ENCODE measurements around the gene ISY1. TPM values are rescaled to one million over a fixed set of nuclear protein-coding genes. Genes with fewer than 3 reads are reported as not detected.
"Not testable (repeated sequence)": the region's sequence is repeated elsewhere in the genome, so short reads cannot be mapped to it uniquely, and the experiment has no call there.

The ISY1 gene
- total RNA-seq, 1 experiment from 2014 or later: 36.3 TPM

GRCh38 chr3:129128357-129129155 is 32.3 kb downstream of the ISY1 start:
- in situ Hi-C loops (cut with HindIII; ENCODE audit: low pct_unique_long_range_greater_than_20kb, low sequenced_read_pairs): loop anchor here (10.0 kb wide), 1 partner anchor 134 kb away; the partner anchor contains the start of gene CFAP92
- DNase-seq (ENCODE audit: low read depth, low spot score): no peak

DNA sequence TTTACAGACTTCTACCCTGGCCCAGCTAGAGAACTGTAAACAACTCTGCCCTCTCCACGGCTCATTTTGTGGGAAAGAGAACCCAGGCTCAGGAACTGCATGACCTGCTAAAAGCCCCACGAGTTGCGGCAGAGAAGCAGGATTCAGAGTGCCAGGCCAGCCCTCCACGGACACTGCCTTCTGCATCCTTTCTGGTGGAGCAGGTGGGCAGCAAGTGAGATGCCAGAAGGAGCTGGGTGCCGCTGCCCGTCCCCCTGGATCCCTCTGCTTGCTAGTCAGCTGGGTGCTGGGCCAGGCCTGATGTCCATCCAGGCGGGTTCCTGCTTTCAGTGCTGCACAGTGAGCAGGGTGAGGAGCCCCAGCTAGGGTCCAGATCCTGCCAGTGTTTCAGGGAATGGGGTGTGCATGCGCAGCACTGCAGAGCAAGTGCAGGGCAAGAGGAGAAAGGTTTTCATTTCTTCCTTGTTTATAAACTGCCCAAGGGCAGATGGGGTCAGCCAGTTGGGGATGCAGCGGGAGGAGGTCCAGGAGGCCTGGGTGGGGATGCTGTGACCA is 34.1 kb downstream of the ISY1 start:
- no peak for DNase-seq (ENCODE audit: low read depth, low spot score)
- in situ Hi-C loops (cut with HindIII; ENCODE audit: low pct_unique_long_range_greater_than_20kb, low sequenced_read_pairs): loop anchor here (10.0 kb wide), 1 partner anchor 132 kb away; the partner anchor contains the start of gene CFAP92

DNA sequence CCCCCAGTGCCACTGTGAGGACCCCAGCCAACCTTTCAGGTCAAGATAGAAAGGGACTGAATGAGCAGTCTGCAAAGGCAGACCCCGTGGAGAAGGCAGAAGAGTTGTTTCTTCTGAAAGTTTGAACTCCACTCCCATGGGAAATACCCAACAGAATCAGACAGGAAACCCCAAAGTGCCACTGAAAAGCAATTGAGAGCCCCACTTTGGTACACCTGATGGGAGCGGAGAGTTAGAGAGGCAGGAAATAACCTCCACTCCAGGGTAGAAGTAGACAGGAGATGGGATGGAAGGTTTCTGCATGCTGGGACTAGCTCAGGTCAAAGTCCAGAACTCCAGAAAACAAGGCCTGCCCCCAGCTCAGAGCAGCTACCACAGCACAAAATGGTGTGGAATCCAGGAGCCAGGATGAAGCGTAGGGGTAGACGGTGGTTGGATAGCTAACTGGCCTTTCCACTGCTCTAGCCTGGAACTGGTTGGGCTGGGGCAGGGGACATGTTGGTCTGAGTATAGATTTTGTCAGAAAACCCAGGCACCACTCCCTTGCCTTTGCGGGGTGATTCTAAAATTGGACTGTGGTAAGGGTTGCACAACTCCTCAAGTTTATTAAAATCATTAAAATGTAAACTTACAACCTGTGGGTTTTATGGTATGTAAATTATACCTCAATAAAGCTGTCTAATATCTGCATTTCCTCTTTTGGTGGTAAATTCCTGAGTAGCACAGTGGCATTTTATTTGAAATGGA is 37.4 kb downstream of the ISY1 start:
- in situ Hi-C loops (cut with HindIII; ENCODE audit: low pct_unique_long_range_greater_than_20kb, low sequenced_read_pairs): loop anchor here (10.0 kb wide), 1 partner anchor 129 kb away; the partner anchor contains the start of gene CFAP92
- no peak for DNase-seq (ENCODE audit: low read depth, low spot score)

GRCh38 chr3:129122412-129123011 is 38.4 kb downstream of the ISY1 start:
- in situ Hi-C loops (cut with HindIII; ENCODE audit: low pct_unique_long_range_greater_than_20kb, low sequenced_read_pairs): loop anchor here (10.0 kb wide), 1 partner anchor 128 kb away; the partner anchor contains the start of gene CFAP92
- no peak for DNase-seq (ENCODE audit: low read depth, low spot score)

GRCh38 chr3:129121792-129122411 is 39.0 kb downstream of the ISY1 start, which contains the start of gene RAB43:
RAB43 (minus strand) TSS chr3:129121804; CDS start chr3:129121489, 315 bp downstream.
- in situ Hi-C loops (cut with HindIII; ENCODE audit: low pct_unique_long_range_greater_than_20kb, low sequenced_read_pairs): loop anchor here (10.0 kb wide), 1 partner anchor 127 kb away; the partner anchor contains the start of gene CFAP92
- peak; percentile 84 for DNase-seq (ENCODE audit: low read depth, low spot score)

- in situ Hi-C loops (cut with HindIII; ENCODE audit: low pct_unique_long_range_greater_than_20kb, low sequenced_read_pairs): loop anchor here (10.0 kb wide), 1 partner anchor 126 kb away; the partner anchor contains the start of gene CFAP92
- DNase-seq (ENCODE audit: low read depth, low spot score): no peak
Measured at GRCh38 chr3:129121016-129121791, 39.7 kb downstream of the ISY1 start.

- in situ Hi-C loops (cut with HindIII; ENCODE audit: low pct_unique_long_range_greater_than_20kb, low sequenced_read_pairs): loop anchor here (10.0 kb wide), 1 partner anchor 126 kb away; the partner anchor contains the start of gene CFAP92
- peak; percentile 84 for DNase-seq (ENCODE audit: low read depth, low spot score)
Measured at GRCh38 chr3:129120254-129121004, 40.4 kb downstream of the ISY1 start.

- in situ Hi-C loops (cut with HindIII; ENCODE audit: low pct_unique_long_range_greater_than_20kb, low sequenced_read_pairs): loop anchor here (10.0 kb wide), 1 partner anchor 125 kb away; the partner anchor contains the start of gene CFAP92
Measured at GRCh38 chr3:129119365-129120100, 41.3 kb downstream of the ISY1 start.

DNA sequence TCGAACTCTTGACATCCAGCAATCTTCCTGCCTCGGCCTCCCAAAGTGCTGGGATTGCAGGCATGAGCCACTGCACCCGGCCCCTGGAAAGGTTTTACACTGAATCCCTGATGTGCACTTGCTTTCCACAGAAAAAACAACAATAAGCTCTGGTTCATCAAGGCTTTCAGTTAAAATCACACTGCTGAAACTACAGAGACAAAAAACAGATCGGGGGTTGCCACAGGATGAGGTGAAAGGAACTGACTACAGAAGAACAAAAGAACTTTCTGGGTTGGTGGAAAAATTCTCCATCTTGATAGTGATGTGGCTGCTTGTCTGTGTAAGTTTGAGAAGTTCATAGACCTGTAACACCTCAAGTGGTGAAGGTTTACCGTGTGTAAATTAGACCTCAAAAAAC is 42.1 kb downstream of the ISY1 start:
- DNase-seq (ENCODE audit: low read depth, low spot score): no peak
- in situ Hi-C loops (cut with HindIII; ENCODE audit: low pct_unique_long_range_greater_than_20kb, low sequenced_read_pairs): no loop called here

More at GRCh38 chr3:129119365-129120100, 41.3 kb downstream of the ISY1 start:
- DNase-seq (ENCODE audit: low read depth, low spot score): no peak

DNA sequence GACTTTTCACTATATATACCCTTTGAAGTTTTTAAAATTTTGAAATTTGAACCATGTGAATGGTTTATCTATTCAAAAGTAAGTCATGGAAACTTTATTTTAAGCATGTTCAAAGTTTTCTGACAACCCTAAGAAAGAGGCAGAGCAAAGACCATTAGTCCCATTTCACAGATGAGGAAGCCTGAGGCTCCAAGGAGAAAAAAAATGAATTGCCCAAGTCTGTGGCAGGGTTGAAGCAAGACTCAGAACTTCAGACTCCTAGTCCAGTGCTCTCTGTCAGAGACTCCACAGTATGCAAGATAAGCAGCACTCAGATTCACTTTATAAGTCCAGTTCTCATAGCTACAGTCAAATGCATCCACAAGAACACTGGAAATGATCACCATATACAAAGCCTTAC is 43.7 kb downstream of the ISY1 start:
- in situ Hi-C loops (cut with HindIII; ENCODE audit: low pct_unique_long_range_greater_than_20kb, low sequenced_read_pairs): no loop called here
- no peak for DNase-seq (ENCODE audit: low read depth, low spot score)

- no peak for DNase-seq (ENCODE audit: low read depth, low spot score)
- in situ Hi-C loops (cut with HindIII; ENCODE audit: low pct_unique_long_range_greater_than_20kb, low sequenced_read_pairs): no loop called here
Measured at GRCh38 chr3:129116482-129116946, 44.3 kb downstream of the ISY1 start.

DNA sequence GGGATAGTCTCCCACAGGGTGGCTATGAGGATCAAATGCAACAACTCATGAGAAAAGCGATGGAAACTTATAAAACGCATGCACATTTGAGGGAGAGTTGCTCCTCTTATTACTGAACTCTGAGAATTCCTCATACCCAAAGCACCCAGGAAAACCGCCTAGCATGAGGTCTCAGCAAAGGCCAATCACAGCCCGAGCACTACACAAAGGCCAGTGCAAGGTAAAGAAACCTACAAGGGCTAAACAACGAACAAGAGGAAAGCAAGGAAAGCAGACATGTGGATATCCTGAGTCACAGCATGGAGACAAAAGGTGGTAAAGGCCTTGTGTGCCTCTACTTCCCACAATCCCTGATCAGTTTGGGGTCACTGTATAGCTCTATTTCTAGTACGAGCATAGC is 46.4 kb downstream of the ISY1 start:
- no peak for DNase-seq (ENCODE audit: low read depth, low spot score)
- in situ Hi-C loops (cut with HindIII; ENCODE audit: low pct_unique_long_range_greater_than_20kb, low sequenced_read_pairs): no loop called here

GRCh38 chr3:129112308-129113052 is 48.4 kb downstream of the ISY1 start:
- in situ Hi-C loops (cut with HindIII; ENCODE audit: low pct_unique_long_range_greater_than_20kb, low sequenced_read_pairs): no loop called here
- no peak for DNase-seq (ENCODE audit: low read depth, low spot score)

GRCh38 chr3:129111076-129111780 is 49.6 kb downstream of the ISY1 start:
- in situ Hi-C loops (cut with HindIII; ENCODE audit: low pct_unique_long_range_greater_than_20kb, low sequenced_read_pairs); DNase-seq (ENCODE audit: low read depth, low spot score): not testable (repeated sequence)
